ENCODE measurements around the gene PRKCA.
A peak's percentile ranks its signal among the peaks of the same experiment; 100 is the strongest.

PRKCA gene

GRCh38 chr17:66564992-66565465 lies 262.6 kb downstream of the PRKCA start:
- TF ChIP-seq POLR2AphosphoS5 (IDR thresholded peaks at IDR 0.05; ENCODE audit: borderline replicate concordance, low read depth, low read length), result no peak
- TF ChIP-seq FOXP2 (optimal IDR thresholded peaks at IDR 0.05; ENCODE audit: control extremely low read depth, extremely low read length, insufficient read depth), result no peak
- no peak for TF ChIP-seq EZH2 (IDR thresholded peaks at IDR 0.05)
- Histone ChIP-seq H3K4me3 (no peak overlapping the region), H3K9ac (ENCODE audit: insufficient read length) (no peak overlapping the region), H3K9me3 (ENCODE audit: low read depth, low read length) (peaks cover 7% of the 10 kb centered on the region; the same call in 1 of the 2 replicates), H3K27ac (peak overlapping the region; percentile 44; the same call in 1 of the 2 replicates), H3K36me3 (ENCODE audit: insufficient read depth, low read length) (no peaks in the 10 kb centered on the region)
- no peak for DNase-seq (ENCODE audit: low read depth, low spot score)

GRCh38 chr17:66567234-66568170 lies 265.1 kb downstream of the PRKCA start:
- no peak overlapping the region for H3K27ac ChIP-seq
- H3K9me3 ChIP-seq (ENCODE audit: low read depth, low read length), result no peaks in the 10 kb centered on the region
- DNase-seq (ENCODE audit: low read depth, low spot score), result no peak
- no peaks in the 10 kb centered on the region for H3K36me3 ChIP-seq (ENCODE audit: insufficient read depth, low read length)
- no peak overlapping the region for H3K4me3 ChIP-seq
- no peak overlapping the region for H3K9ac ChIP-seq (ENCODE audit: insufficient read length)
- no peak for TF ChIP-seq EZH2 (IDR thresholded peaks at IDR 0.05)
- TF ChIP-seq POLR2AphosphoS5 (IDR thresholded peaks at IDR 0.05; ENCODE audit: borderline replicate concordance, low read depth, low read length), result no peak
- TF ChIP-seq FOXP2 (optimal IDR thresholded peaks at IDR 0.05; ENCODE audit: control extremely low read depth, extremely low read length, insufficient read depth), result no peak

GRCh38 chr17:66569572-66569971 lies 267.2 kb downstream of the PRKCA start:
- DNase-seq (ENCODE audit: low read depth, low spot score), result no peak
- TF ChIP-seq POLR2AphosphoS5 (IDR thresholded peaks at IDR 0.05; ENCODE audit: borderline replicate concordance, low read depth, low read length), result no peak
- no peak for TF ChIP-seq EZH2 (IDR thresholded peaks at IDR 0.05)
- TF ChIP-seq FOXP2 (optimal IDR thresholded peaks at IDR 0.05; ENCODE audit: control extremely low read depth, extremely low read length, insufficient read depth), result no peak

GRCh38 chr17:66570447-66571195 lies 268.2 kb downstream of the PRKCA start:
- no peaks in the 10 kb centered on the region for H3K9me3 ChIP-seq (ENCODE audit: low read depth, low read length)
- H3K4me3 ChIP-seq, result no peak overlapping the region; the same call in 1 of the 2 replicates
- no peak for TF ChIP-seq POLR2AphosphoS5 (IDR thresholded peaks at IDR 0.05; ENCODE audit: borderline replicate concordance, low read depth, low read length)
- no peak for TF ChIP-seq EZH2 (IDR thresholded peaks at IDR 0.05)
- TF ChIP-seq FOXP2 (optimal IDR thresholded peaks at IDR 0.05; ENCODE audit: control extremely low read depth, extremely low read length, insufficient read depth), result no peak
- no peak overlapping the region for H3K9ac ChIP-seq (ENCODE audit: insufficient read length)
- no peak for DNase-seq (ENCODE audit: low read depth, low spot score)
- H3K36me3 ChIP-seq (ENCODE audit: insufficient read depth, low read length), result no peaks in the 10 kb centered on the region
- H3K27ac ChIP-seq, result no peak overlapping the region

More at GRCh38 chr17:66569572-66569971, 267.2 kb downstream of the PRKCA start:
- Histone ChIP-seq H3K9me3 (ENCODE audit: low read depth, low read length) (no peaks in the 10 kb centered on the region), H3K36me3 (ENCODE audit: insufficient read depth, low read length) (no peaks in the 10 kb centered on the region), H3K9ac (ENCODE audit: insufficient read length) (no peak overlapping the region), H3K4me3 (no peak overlapping the region), H3K27ac (no peak overlapping the region)

GRCh38 chr17:66571745-66572144 lies 269.3 kb downstream of the PRKCA start:
- no peak for DNase-seq (ENCODE audit: low read depth, low spot score)
- no peaks in the 10 kb centered on the region for H3K36me3 ChIP-seq (ENCODE audit: insufficient read depth, low read length)
- H3K9ac ChIP-seq (ENCODE audit: insufficient read length), result no peak overlapping the region
- no peaks in the 10 kb centered on the region for H3K9me3 ChIP-seq (ENCODE audit: low read depth, low read length)
- no peak overlapping the region for H3K27ac ChIP-seq
- TF ChIP-seq EZH2 (IDR thresholded peaks at IDR 0.05) (no peak), POLR2AphosphoS5 (IDR thresholded peaks at IDR 0.05; ENCODE audit: borderline replicate concordance, low read depth, low read length) (no peak), FOXP2 (optimal IDR thresholded peaks at IDR 0.05; ENCODE audit: control extremely low read depth, extremely low read length, insufficient read depth) (no peak)
- H3K4me3 ChIP-seq, result no peak overlapping the region

- Histone ChIP-seq H3K4me3 (no peak overlapping the region), H3K27ac (no peak overlapping the region), H3K9ac (ENCODE audit: insufficient read length) (no peak overlapping the region), H3K9me3 (ENCODE audit: low read depth, low read length) (no peaks in the 10 kb centered on the region), H3K36me3 (ENCODE audit: insufficient read depth, low read length) (no peaks in the 10 kb centered on the region)
- no peak for DNase-seq (ENCODE audit: low read depth, low spot score)
- TF ChIP-seq POLR2AphosphoS5 (IDR thresholded peaks at IDR 0.05; ENCODE audit: borderline replicate concordance, low read depth, low read length), result no peak
- TF ChIP-seq EZH2 (IDR thresholded peaks at IDR 0.05), result no peak
- TF ChIP-seq FOXP2 (optimal IDR thresholded peaks at IDR 0.05; ENCODE audit: control extremely low read depth, extremely low read length, insufficient read depth), result no peak
Observed at GRCh38 chr17:66573078-66573477, 270.7 kb downstream of the PRKCA start.

GRCh38 chr17:66574123-66574522 lies 271.7 kb downstream of the PRKCA start:
- Histone ChIP-seq H3K9ac (ENCODE audit: insufficient read length) (no peak overlapping the region), H3K27ac (no peak overlapping the region), H3K36me3 (ENCODE audit: insufficient read depth, low read length) (no peaks in the 10 kb centered on the region), H3K4me3 (no peak overlapping the region), H3K9me3 (ENCODE audit: low read depth, low read length) (no peaks in the 10 kb centered on the region)
- no peak for DNase-seq (ENCODE audit: low read depth, low spot score)
- TF ChIP-seq POLR2AphosphoS5 (IDR thresholded peaks at IDR 0.05; ENCODE audit: borderline replicate concordance, low read depth, low read length), result no peak
- no peak for TF ChIP-seq FOXP2 (optimal IDR thresholded peaks at IDR 0.05; ENCODE audit: control extremely low read depth, extremely low read length, insufficient read depth)
- TF ChIP-seq EZH2 (IDR thresholded peaks at IDR 0.05), result no peak

GRCh38 chr17:66576473-66576872 lies 274.1 kb downstream of the PRKCA start:
- DNase-seq (ENCODE audit: low read depth, low spot score), result no peak
- Histone ChIP-seq H3K9me3 (ENCODE audit: low read depth, low read length) (no peaks in the 10 kb centered on the region), H3K36me3 (ENCODE audit: insufficient read depth, low read length) (no peaks in the 10 kb centered on the region), H3K4me3 (no peak overlapping the region), H3K9ac (ENCODE audit: insufficient read length) (no peak overlapping the region), H3K27ac (no peak overlapping the region)
- TF ChIP-seq POLR2AphosphoS5 (IDR thresholded peaks at IDR 0.05; ENCODE audit: borderline replicate concordance, low read depth, low read length) (no peak), EZH2 (IDR thresholded peaks at IDR 0.05) (no peak), FOXP2 (optimal IDR thresholded peaks at IDR 0.05; ENCODE audit: control extremely low read depth, extremely low read length, insufficient read depth) (no peak)

Measured in SK-N-MC (cell line).